ENCODE data around the gene CIPC. TPM values are rescaled to one million over a fixed set of nuclear protein-coding genes. Genes with fewer than 3 reads are reported as not detected.

CIPC gene
- total and polyA plus RNA-seq, 2 experiments from 2014 or later, result 9.6 to 29.6 TPM

DNA sequence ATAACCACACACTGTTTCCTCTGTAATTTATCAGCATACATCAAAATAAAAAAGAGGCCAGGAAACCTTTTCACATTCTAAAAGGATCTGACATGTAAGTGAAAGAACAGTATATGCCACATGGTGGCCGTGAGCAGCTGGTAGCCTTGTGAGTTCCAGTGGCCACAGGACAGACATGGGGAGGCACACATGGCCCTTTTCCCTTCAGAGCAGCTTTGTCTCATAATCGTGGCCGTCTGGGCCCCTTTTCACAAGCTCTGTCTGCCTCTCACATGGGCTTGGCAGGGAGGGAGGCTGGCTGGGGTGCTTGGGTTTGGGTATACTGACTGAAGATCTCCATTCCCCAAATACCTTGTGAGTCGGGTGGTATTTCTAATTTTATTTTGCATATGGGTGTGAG, 45.0 kb downstream of the CIPC start:
- no peak for DNase-seq (ENCODE audit: low spot score)
- TF ChIP-seq EZH2 (IDR thresholded peaks at IDR 0.05; ENCODE audit: borderline replicate concordance), result no peak
- no peak for TF ChIP-seq EZH2phosphoT487 (IDR thresholded peaks at IDR 0.05; ENCODE audit: low read depth, severe bottlenecking, unreplicated experiment)
- TF ChIP-seq CTCF (IDR thresholded peaks at IDR 0.05; ENCODE audit: poor library complexity), result no peak
- Histone ChIP-seq H3K36me3 (replicated peaks; ENCODE audit: insufficient read depth, low read depth) (no peaks in the 10 kb centered on the region), H3K4me2 (no peak overlapping the region), H3K9me2 (replicated peaks; ENCODE audit: insufficient read depth) (no peaks in the 10 kb centered on the region), H3K4me3 (no peak overlapping the region), H3K9me3 (ENCODE audit: low read depth) (no peaks in the 10 kb centered on the region), H4K20me1 (ENCODE audit: insufficient read depth, poor library complexity, severe bottlenecking) (no peaks in the 10 kb centered on the region), H2AFZ (no peak overlapping the region), H3K79me2 (no peaks in the 10 kb centered on the region), H3K27me3 (peaks cover 95% of the 10 kb centered on the region), H3K4me1 (ENCODE audit: insufficient read depth) (peaks cover 21% of the 10 kb centered on the region), H3K27ac (no peak overlapping the region)
- 28% methylated on average over 4 of the region's 4 CpGs for WGBS (ENCODE audit: low lambda C conversion rate, missing lambda C conversion rate)

DNA sequence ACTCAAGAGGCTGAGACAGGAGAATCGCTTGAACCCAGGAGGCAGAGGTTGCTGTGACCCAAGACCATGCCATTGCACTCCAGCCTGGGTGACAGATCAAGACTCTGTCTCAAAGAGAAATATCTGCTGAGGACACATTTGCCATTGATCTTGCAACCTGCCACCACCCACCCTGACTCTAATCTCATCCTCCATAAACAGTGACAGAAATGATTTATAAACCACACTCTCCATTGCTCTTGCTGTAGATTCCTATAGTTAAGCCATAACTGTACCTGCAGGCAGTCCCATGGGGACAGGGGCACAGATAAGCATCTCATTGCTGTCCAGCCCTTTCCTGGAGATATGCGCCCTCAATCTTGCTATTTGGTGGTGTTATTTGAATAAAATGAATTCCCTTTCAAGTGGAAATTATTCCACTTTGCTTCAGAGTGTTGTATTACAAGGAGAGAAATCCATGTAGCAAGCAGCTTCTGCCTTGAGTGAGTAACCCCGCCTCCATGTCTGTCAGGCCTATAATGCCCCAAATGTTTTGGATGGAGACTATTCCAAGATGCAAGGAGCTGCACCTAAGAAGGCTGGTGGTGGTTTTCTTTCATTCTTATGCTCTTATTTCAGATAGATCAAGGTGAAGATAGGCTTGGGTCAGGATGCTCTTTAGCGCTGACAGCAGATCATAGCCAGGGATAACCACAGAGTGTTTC, 46.5 kb downstream of the CIPC start:
- Histone ChIP-seq H3K4me2 (no peak overlapping the region), H3K4me3 (no peak overlapping the region), H2AFZ (no peak overlapping the region), H3K27ac (no peak overlapping the region), H3K27me3 (peaks cover 80% of the 10 kb centered on the region), H4K20me1 (ENCODE audit: insufficient read depth, poor library complexity, severe bottlenecking) (no peaks in the 10 kb centered on the region), H3K4me1 (ENCODE audit: insufficient read depth) (peaks cover 18% of the 10 kb centered on the region), H3K36me3 (replicated peaks; ENCODE audit: insufficient read depth, low read depth) (no peaks in the 10 kb centered on the region), H3K79me2 (no peaks in the 10 kb centered on the region), H3K9me2 (replicated peaks; ENCODE audit: insufficient read depth) (no peaks in the 10 kb centered on the region), H3K9me3 (ENCODE audit: low read depth) (no peaks in the 10 kb centered on the region)
- 66% methylated on average over 4 of the region's 4 CpGs for WGBS (ENCODE audit: low lambda C conversion rate, missing lambda C conversion rate)
- TF ChIP-seq EZH2 (IDR thresholded peaks at IDR 0.05; ENCODE audit: borderline replicate concordance) (no peak), CTCF (IDR thresholded peaks at IDR 0.05; ENCODE audit: poor library complexity) (no peak), EZH2phosphoT487 (IDR thresholded peaks at IDR 0.05; ENCODE audit: low read depth, severe bottlenecking, unreplicated experiment) (no peak)
- DNase-seq (ENCODE audit: low spot score), result no peak

DNA sequence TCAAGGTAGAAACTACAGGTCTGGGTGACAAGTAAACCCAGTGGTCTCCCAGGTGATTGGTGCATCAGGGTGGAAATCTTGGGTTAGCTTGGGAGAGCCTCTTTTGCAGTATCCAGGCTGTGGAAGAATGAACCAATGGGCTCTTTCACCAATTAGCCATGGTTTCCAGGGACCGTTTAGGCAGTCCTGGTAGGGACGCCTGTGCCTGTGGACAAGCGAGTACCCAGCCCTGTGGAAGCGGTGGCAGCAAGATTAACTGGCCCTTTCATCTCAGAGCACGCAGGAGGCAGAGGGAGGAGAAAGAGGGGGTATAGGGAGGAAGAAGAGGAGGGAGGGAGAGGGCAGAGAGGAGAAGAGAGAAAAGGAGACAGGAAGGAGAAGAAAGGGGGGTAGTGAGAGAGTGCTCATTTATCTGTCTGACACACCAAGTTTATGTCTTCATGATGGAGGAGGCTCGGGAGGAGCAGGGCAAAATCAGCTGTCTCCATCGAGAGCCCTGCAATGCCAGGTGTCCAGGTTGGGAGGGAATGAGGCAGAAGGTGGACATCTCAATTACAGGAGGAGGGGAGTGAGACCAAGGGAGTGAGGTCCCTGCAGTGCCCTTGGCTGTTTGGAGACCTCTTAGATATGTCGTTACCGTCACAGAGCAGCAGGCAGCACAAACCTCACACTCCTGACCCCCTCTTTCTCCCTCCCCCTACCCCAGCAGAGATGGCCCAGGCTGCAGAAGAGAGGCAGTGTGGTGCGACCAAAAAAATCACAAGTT, 48.1 kb downstream of the CIPC start:
- H3K9me2 ChIP-seq (replicated peaks; ENCODE audit: insufficient read depth), result no peaks in the 10 kb centered on the region
- no peak overlapping the region for H2AFZ ChIP-seq
- no peak for TF ChIP-seq EZH2phosphoT487 (IDR thresholded peaks at IDR 0.05; ENCODE audit: low read depth, severe bottlenecking, unreplicated experiment)
- no peak for TF ChIP-seq EZH2 (IDR thresholded peaks at IDR 0.05; ENCODE audit: borderline replicate concordance)
- TF ChIP-seq CTCF (IDR thresholded peaks at IDR 0.05; ENCODE audit: poor library complexity), result no peak
- no peak overlapping the region for H3K4me3 ChIP-seq
- peaks cover 5% of the 10 kb centered on the region for H3K4me1 ChIP-seq (ENCODE audit: insufficient read depth)
- WGBS (ENCODE audit: low lambda C conversion rate, missing lambda C conversion rate), result 28% methylated on average over 9 of the region's 10 CpGs
- H4K20me1 ChIP-seq (ENCODE audit: insufficient read depth, poor library complexity, severe bottlenecking), result no peaks in the 10 kb centered on the region
- peaks cover 64% of the 10 kb centered on the region for H3K27me3 ChIP-seq
- H3K4me2 ChIP-seq, result no peak overlapping the region
- H3K27ac ChIP-seq, result no peak overlapping the region
- H3K36me3 ChIP-seq (replicated peaks; ENCODE audit: insufficient read depth, low read depth), result no peaks in the 10 kb centered on the region
- no peaks in the 10 kb centered on the region for H3K79me2 ChIP-seq
- H3K9me3 ChIP-seq (ENCODE audit: low read depth), result no peaks in the 10 kb centered on the region
- DNase-seq (ENCODE audit: low spot score), result no peak
